DLD1 (cell line): Measurements from ENCODE around the gene RCAN3.

Experiments used
- in situ Hi-C: cut with HindIII; loops from 2 replicates; pipeline ENCODE4 v1.10.0; 2017; ENCODE audit warnings: low sequenced_read_pairs

Gene RCAN3

GRCh38 chr1:24547195-24547594 lies 44.6 kb downstream of the RCAN3 start:
- in situ Hi-C loops: loop anchor here (25.0 kb wide), 1 partner anchor 265 kb away; no protein-coding TSS in a partner anchor

- in situ Hi-C loops: loop anchor here (25.0 kb wide), 1 partner anchor 264 kb away; no protein-coding TSS in a partner anchor
Observed at GRCh38 chr1:24548070-24548469, 45.4 kb downstream of the RCAN3 start.

- in situ Hi-C loops: loop anchor here (25.0 kb wide), 1 partner anchor 263 kb away; no protein-coding TSS in a partner anchor
Observed at GRCh38 chr1:24549210-24549609, 46.6 kb downstream of the RCAN3 start.

GRCh38 chr1:24551290-24551959 lies 48.8 kb downstream of the RCAN3 start:
- in situ Hi-C loops: no loop called here

- in situ Hi-C loops: no loop called here
Observed at GRCh38 chr1:24551960-24552571, 49.4 kb downstream of the RCAN3 start.

GRCh38 chr1:24553931-24554330 lies 51.3 kb downstream of the RCAN3 start:
- in situ Hi-C loops: no loop called here

- in situ Hi-C loops: no loop called here
Observed at GRCh38 chr1:24554714-24555113, 52.1 kb downstream of the RCAN3 start.

GRCh38 chr1:24555591-24556413 lies 53.2 kb downstream of the RCAN3 start, which contains the start of gene NCMAP:
Gene NCMAP, plus strand, starts transcription at chr1:24556087. Its CDS starts 39,344 bp downstream, at chr1:24595431.
- in situ Hi-C loops: no loop called here

GRCh38 chr1:24556414-24556795 lies 53.8 kb downstream of the RCAN3 start:
- in situ Hi-C loops: no loop called here

GRCh38 chr1:24557220-24557619 lies 54.6 kb downstream of the RCAN3 start:
- in situ Hi-C loops: no loop called here

- in situ Hi-C loops: no loop called here
Observed at GRCh38 chr1:24557711-24558131, 55.1 kb downstream of the RCAN3 start.

- in situ Hi-C loops: no loop called here
Observed at GRCh38 chr1:24558455-24558854, 55.8 kb downstream of the RCAN3 start.

GRCh38 chr1:24558902-24559791 lies 56.5 kb downstream of the RCAN3 start:
- in situ Hi-C loops: no loop called here

GRCh38 chr1:24560361-24560760 lies 57.7 kb downstream of the RCAN3 start:
- in situ Hi-C loops: loop anchor here (5.0 kb wide), 1 partner anchor 77 kb away; no protein-coding TSS in a partner anchor

GRCh38 chr1:24562625-24563024 lies 60.0 kb downstream of the RCAN3 start:
- in situ Hi-C loops: loop anchor here (5.0 kb wide), 1 partner anchor 75 kb away; no protein-coding TSS in a partner anchor

- in situ Hi-C loops: loop anchor here (5.0 kb wide), 1 partner anchor 73 kb away; no protein-coding TSS in a partner anchor
Observed at GRCh38 chr1:24564695-24565094, 62.1 kb downstream of the RCAN3 start.

GRCh38 chr1:24566236-24566867 lies 63.7 kb downstream of the RCAN3 start:
- in situ Hi-C loops: no loop called here

GRCh38 chr1:24567792-24568388 lies 65.3 kb downstream of the RCAN3 start:
- in situ Hi-C loops: no loop called here

GRCh38 chr1:24568475-24568874 lies 65.8 kb downstream of the RCAN3 start:
- in situ Hi-C loops: no loop called here
